ENCODE results near the gene U2AF2.

- TF ChIP-seq CTCF (IDR thresholded peaks at IDR 0.05) = no peak
- no peak for TF ChIP-seq POLR2A (IDR thresholded peaks at IDR 0.05)
- no peak for TF ChIP-seq EP300 (IDR thresholded peaks at IDR 0.05)
- TF ChIP-seq POLR2AphosphoS5 (IDR thresholded peaks at IDR 0.05) = no peak
Measured at GRCh38 chr19:55660404-55660803, 5.6 kb downstream of the U2AF2 start.

Measured in stomach (tissue), 4 donors.